ENCODE results near the gene PLD6.

The PLD6 gene

GRCh38 chr17:17175917-17176316 lies 30.2 kb downstream of the PLD6 start:
- no peak for DNase-seq (ENCODE audit: low read depth)
- TF ChIP-seq CTCF (conservative IDR thresholded peaks at IDR 0.05; ENCODE audit: low read depth, low read length), result no peak
- no peak overlapping the region for H3K4me3 ChIP-seq (ENCODE audit: low read depth, low read length)

- TF ChIP-seq CTCF (conservative IDR thresholded peaks at IDR 0.05; ENCODE audit: low read depth, low read length), result no peak
- no peak for DNase-seq (ENCODE audit: low read depth)
- H3K4me3 ChIP-seq (ENCODE audit: low read depth, low read length), result no peak overlapping the region
Observed at GRCh38 chr17:17175340-17175739, 30.8 kb downstream of the PLD6 start.

GRCh38 chr17:17173921-17174320 lies 32.2 kb downstream of the PLD6 start:
- no peak overlapping the region for H3K4me3 ChIP-seq (ENCODE audit: low read depth, low read length)

GRCh38 chr17:17172990-17173389 lies 33.1 kb downstream of the PLD6 start:
- H3K4me3 ChIP-seq (ENCODE audit: low read depth, low read length), result no peak overlapping the region
- TF ChIP-seq CTCF (conservative IDR thresholded peaks at IDR 0.05; ENCODE audit: low read depth, low read length), result no peak
- DNase-seq (ENCODE audit: low read depth), result no peak

More at GRCh38 chr17:17173921-17174320, 32.2 kb downstream of the PLD6 start:
- no peak for DNase-seq (ENCODE audit: low read depth)
- TF ChIP-seq CTCF (conservative IDR thresholded peaks at IDR 0.05; ENCODE audit: low read depth, low read length), result no peak

GRCh38 chr17:17172001-17172939 lies 33.9 kb downstream of the PLD6 start:
- peak; percentile 28 for TF ChIP-seq CTCF (conservative IDR thresholded peaks at IDR 0.05; ENCODE audit: low read depth, low read length)
- no peak overlapping the region for H3K4me3 ChIP-seq (ENCODE audit: low read depth, low read length)
- DNase-seq (ENCODE audit: low read depth), result no peak

- H3K4me3 ChIP-seq (ENCODE audit: low read depth, low read length), result no peak overlapping the region
Observed at GRCh38 chr17:17171186-17171585, 34.9 kb downstream of the PLD6 start.

More at GRCh38 chr17:17171186-17171585, 34.9 kb downstream of the PLD6 start:
- no peak for DNase-seq (ENCODE audit: low read depth)
- TF ChIP-seq CTCF (conservative IDR thresholded peaks at IDR 0.05; ENCODE audit: low read depth, low read length), result no peak
